Measurements from ENCODE around the gene KIAA0825.

DNA sequence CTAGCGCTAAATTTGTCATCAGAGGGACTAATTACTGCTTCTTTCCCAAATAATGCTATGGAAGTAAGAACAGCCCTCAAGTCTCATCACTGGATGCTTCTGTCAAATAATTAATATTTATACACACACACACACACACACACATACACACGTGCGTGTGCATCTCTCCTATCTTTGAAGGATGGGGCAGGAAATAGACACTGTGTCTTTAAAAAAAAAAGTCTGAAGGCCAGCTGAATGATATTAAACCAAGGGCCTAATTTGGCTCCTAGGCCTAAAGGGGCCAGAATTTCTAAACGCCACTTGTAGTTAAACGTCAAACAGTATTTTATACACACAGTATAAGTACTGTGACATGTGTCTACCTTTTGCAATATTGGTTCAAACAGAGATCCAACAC lies 3.4 kb upstream of the KIAA0825 start:
- TF ChIP-seq EZH2phosphoT487 (IDR thresholded peaks at IDR 0.05; ENCODE audit: unreplicated experiment) (no peak), JUNB (IDR thresholded peaks at IDR 0.05; ENCODE audit: unreplicated experiment) (no peak), EZH2 (IDR thresholded peaks at IDR 0.05; ENCODE audit: low read depth, unreplicated experiment) (no peak), POLR2AphosphoS5 (IDR thresholded peaks at IDR 0.05; ENCODE audit: low read depth) (no peak), CREB1 (CRISPR knock-in tag; IDR thresholded peaks at IDR 0.05; ENCODE audit: low read depth) (no peak), REST (IDR thresholded peaks at IDR 0.05; ENCODE audit: unreplicated experiment) (no peak), STAT1 (IDR thresholded peaks at IDR 0.05; ENCODE audit: unreplicated experiment) (no peak)
- TF ChIP-seq, protein P1, sequence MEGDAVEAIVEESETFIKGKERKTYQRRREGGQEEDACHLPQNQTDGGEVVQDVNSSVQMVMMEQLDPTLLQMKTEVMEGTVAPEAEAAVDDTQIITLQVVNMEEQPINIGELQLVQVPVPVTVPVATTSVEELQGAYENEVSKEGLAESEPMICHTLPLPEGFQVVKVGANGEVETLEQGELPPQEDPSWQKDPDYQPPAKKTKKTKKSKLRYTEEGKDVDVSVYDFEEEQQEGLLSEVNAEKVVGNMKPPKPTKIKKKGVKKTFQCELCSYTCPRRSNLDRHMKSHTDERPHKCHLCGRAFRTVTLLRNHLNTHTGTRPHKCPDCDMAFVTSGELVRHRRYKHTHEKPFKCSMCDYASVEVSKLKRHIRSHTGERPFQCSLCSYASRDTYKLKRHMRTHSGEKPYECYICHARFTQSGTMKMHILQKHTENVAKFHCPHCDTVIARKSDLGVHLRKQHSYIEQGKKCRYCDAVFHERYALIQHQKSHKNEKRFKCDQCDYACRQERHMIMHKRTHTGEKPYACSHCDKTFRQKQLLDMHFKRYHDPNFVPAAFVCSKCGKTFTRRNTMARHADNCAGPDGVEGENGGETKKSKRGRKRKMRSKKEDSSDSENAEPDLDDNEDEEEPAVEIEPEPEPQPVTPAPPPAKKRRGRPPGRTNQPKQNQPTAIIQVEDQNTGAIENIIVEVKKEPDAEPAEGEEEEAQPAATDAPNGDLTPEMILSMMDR (conservative IDR thresholded peaks at IDR 0.05; ENCODE audit: low read depth in 2 of 2): no peak
- TF ChIP-seq, protein P2, sequence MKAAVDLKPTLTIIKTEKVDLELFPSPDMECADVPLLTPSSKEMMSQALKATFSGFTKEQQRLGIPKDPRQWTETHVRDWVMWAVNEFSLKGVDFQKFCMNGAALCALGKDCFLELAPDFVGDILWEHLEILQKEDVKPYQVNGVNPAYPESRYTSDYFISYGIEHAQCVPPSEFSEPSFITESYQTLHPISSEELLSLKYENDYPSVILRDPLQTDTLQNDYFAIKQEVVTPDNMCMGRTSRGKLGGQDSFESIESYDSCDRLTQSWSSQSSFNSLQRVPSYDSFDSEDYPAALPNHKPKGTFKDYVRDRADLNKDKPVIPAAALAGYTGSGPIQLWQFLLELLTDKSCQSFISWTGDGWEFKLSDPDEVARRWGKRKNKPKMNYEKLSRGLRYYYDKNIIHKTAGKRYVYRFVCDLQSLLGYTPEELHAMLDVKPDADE (IDR thresholded peaks at IDR 0.05): no peak

Measured in GM23338 (cell line).